Epithelial cell of proximal tubule (primary cell): ENCODE results near the gene SLC1A2. TPM values are rescaled to one million over a fixed set of nuclear protein-coding genes. Genes with fewer than 3 reads are reported as not detected.

Source experiments
- DNase-seq: peaks from one replicate; pipeline ENCODE4 v3.0.0-alpha.2; 2011; ENCODE audit warnings: low read depth
- H3K4me3 ChIP-seq: 2 replicates; pipeline ENCODE4 v1.5.1; 2011; ENCODE audit warnings: low read depth, mild to moderate bottlenecking, low read length
- total RNA-seq: library from RNA; depleted of rRNA; stranded (reverse); fragments of >200 nt; gene quantifications from 2 replicates; pipeline ENCODE4 v1.2.3, GENCODE V29; 2015
- TF ChIP-seq, protein P1 (sequence below): conservative IDR thresholded peaks from 2 replicates; pipeline ENCODE4 v1.5.1; 2012; ENCODE audit warnings: low read depth, mild to moderate bottlenecking, low read length

The SLC1A2 gene
- total RNA-seq, 1 donor from 2014 or later, result not detected

DNA sequence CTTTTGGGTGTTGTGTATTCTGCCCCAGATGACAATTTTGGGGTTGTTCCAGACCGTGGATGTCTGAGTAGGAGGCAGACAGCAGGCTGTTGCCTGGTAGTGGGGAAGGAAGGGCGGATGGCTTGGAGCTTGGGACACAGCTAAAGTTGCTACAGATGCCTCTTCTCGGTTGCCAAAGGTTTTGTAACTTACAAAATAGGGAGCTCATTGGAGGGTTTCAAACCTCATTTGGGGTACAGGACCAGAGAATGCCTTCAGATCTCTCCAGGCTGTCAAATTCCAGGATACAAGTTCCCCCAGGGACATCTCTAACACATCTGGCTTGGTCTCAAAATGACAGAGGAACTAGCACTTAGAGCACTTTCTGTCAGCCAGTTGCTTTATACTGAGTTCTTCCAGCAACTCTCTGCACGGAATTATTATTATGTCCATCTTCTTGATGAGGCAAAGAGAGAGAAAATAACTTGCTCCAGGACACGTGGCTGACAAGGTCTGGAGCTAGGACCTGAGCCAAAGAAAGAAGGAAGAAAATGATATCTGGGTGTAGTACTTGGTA, 56.0 kb downstream of the SLC1A2 start:
- TF ChIP-seq, protein P1, sequence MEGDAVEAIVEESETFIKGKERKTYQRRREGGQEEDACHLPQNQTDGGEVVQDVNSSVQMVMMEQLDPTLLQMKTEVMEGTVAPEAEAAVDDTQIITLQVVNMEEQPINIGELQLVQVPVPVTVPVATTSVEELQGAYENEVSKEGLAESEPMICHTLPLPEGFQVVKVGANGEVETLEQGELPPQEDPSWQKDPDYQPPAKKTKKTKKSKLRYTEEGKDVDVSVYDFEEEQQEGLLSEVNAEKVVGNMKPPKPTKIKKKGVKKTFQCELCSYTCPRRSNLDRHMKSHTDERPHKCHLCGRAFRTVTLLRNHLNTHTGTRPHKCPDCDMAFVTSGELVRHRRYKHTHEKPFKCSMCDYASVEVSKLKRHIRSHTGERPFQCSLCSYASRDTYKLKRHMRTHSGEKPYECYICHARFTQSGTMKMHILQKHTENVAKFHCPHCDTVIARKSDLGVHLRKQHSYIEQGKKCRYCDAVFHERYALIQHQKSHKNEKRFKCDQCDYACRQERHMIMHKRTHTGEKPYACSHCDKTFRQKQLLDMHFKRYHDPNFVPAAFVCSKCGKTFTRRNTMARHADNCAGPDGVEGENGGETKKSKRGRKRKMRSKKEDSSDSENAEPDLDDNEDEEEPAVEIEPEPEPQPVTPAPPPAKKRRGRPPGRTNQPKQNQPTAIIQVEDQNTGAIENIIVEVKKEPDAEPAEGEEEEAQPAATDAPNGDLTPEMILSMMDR, result no peak
- no peak for DNase-seq
- H3K4me3 ChIP-seq, result no peak overlapping the region

DNA sequence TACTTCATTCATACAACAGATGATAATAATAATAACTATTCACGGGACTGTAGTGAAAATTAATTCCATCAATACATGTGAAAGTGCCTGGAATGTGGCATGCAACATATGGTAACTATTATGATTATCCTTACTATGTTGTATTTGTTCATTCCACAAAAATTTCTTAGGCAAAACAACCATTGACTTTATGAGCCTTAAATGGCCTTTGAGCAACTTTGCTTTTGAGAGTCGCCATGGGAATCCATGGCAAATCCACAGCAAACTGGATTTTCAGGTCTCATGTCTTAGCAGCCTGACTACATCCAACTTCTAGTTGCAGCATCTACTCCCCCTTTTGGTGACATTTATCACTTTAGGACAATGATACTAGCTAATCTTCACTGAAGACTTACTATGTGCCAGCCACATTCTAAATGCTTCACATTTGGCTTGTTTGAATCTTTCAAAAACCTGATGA, 56.8 kb downstream of the SLC1A2 start:
- no peak overlapping the region for H3K4me3 ChIP-seq
- TF ChIP-seq, protein P1, result peak; percentile 8
- DNase-seq, result no peak

DNA sequence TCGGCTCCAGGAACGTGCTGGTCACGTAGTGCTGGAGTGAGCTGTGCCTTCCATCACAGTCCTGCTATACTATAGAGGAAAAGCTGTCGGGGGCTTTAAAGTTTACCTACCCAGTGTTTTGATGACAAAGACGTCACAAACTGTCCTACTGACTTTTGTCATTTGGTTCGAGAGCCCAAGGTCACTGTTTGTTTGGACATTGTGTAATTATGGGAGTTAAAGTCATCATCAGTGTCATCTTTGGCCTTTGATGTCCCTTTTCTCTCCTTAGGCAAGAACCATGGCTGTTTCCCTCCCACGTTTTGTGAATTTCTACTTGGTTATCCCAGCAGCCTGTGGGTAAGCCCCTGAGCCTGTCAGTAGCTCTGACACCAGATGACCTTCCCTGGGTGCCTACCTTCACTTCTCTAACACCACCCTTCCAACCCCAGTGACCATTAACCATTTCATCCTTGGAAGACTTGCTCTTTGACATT, 59.3 kb downstream of the SLC1A2 start:
- H3K4me3 ChIP-seq, result no peak overlapping the region
- TF ChIP-seq, protein P1, result no peak
- no peak for DNase-seq

DNA sequence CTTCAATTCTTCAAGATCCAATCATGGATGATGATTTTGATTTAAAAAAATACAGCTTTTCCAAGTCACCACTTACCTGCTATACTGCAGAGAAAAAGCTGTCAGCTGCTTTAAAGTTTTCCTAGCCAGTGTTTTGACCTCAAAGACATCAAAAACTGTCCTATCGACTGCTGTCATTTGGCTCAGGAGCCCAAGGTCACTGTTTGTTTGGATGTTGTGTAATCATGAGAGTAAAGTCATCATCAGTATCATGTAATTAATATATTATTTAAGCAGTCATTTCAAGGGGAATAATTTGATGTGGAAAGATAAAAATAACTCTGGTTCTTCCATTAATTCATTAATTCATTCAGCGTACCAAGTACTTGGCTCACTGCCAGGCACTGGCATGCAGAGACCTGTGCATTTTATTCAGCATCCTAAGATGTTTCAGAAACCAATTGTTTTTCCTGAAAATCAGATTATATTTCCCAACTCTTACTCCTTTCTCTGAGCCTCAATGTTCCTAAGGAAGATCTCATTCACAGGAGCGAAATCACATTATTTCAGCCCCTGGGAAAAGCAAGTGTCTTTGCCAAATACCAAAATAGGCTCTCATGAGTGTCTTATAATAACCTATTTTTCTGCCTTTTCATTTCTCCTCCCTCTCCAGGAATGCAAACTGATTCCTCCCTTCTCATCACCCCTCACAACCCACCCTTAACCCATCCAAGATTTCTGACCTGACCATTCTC, 59.9 kb downstream of the SLC1A2 start:
- TF ChIP-seq, protein P1, result no peak
- no peak overlapping the region for H3K4me3 ChIP-seq
- no peak for DNase-seq

DNA sequence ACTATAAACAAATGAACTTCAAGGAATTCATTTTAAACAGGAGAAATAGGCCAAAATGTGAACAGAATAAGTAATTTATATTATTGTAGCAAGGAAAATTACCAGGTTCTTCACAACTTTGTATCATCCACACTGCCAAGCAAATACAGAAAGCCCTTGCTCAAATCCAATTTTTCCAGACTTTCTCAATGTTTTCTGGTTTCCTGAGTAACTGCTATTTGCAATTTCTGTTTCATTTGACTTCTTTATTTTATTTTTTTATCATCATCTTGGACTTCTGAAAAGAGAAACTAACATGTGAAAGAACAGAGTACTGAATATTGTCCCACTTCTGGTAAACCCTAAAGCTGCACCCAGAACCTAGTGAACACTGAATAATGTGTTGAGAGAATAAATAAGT, 61.0 kb downstream of the SLC1A2 start:
- DNase-seq, result no peak
- TF ChIP-seq, protein P1, result no peak
- no peak overlapping the region for H3K4me3 ChIP-seq

DNA sequence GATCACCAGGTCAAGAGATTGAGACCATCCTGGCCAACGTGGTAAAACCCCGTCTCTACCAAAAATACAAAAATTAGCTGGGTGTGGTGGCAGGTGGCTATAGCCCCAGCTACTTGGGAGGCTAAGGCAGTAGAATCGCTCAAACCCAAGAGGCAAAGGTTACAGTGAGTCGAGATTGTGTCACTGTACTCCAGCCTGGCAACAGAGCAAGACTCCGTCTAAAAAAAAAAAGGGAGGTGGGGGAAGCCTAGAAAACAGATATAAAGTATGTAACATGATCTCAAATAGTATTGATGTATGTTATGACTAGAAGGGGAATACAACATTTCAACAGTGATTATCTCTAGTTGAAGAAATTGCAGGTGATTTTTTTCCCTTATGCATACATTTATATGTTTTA, 61.4 kb downstream of the SLC1A2 start:
- H3K4me3 ChIP-seq, result no peak overlapping the region
- TF ChIP-seq, protein P1, result no peak
- no peak for DNase-seq
